ENCODE results near the gene SLC25A47.

DNA sequence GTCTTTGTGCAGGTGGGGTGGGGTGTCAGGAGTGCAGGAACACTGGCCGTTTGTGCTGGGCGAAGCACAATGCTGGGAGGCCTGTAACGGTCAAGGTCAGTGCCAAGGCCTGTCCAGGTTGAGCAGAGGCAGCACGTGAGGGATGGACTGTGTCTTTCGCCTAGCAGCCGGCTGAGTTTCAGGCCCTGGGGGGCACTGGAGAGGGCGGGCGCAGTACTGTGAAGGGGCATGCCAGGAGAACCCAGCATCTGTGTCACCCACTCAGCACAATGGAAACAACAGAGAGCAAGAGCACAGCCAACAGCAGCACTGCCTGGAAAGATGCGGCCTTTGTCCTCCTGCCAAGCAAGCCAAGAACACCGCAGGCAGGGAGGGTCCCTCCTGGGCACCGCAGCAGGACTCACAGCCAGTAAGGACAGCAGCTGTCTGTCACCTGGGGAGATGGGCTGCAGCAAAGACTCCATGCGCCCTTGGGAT lies 25.2 kb downstream of the SLC25A47 start:
- TF ChIP-seq, protein P1, sequence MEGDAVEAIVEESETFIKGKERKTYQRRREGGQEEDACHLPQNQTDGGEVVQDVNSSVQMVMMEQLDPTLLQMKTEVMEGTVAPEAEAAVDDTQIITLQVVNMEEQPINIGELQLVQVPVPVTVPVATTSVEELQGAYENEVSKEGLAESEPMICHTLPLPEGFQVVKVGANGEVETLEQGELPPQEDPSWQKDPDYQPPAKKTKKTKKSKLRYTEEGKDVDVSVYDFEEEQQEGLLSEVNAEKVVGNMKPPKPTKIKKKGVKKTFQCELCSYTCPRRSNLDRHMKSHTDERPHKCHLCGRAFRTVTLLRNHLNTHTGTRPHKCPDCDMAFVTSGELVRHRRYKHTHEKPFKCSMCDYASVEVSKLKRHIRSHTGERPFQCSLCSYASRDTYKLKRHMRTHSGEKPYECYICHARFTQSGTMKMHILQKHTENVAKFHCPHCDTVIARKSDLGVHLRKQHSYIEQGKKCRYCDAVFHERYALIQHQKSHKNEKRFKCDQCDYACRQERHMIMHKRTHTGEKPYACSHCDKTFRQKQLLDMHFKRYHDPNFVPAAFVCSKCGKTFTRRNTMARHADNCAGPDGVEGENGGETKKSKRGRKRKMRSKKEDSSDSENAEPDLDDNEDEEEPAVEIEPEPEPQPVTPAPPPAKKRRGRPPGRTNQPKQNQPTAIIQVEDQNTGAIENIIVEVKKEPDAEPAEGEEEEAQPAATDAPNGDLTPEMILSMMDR (IDR thresholded peaks at IDR 0.05), result no peak
- no peak for TF ChIP-seq POLR2A (IDR thresholded peaks at IDR 0.05)
